WI38 (cell line): ENCODE measurements around the gene QRICH2.
"Not testable (repeated sequence)": the region's sequence is repeated elsewhere in the genome, so short reads cannot be mapped to it uniquely, and the experiment has no call there.

Source experiments
- H3K4me3 ChIP-seq: 2 replicates; pipeline ENCODE4 v1.5.1; 2011; ENCODE audit warnings: low read depth, mild to moderate bottlenecking, control low read depth, low read length
- TF ChIP-seq, protein P1 (sequence below): IDR thresholded peaks from 2 replicates; pipeline ENCODE4 v1.5.1; 2012; ENCODE audit warnings: low read depth, mild to moderate bottlenecking, control low read depth, low read length

The QRICH2 gene

GRCh38 chr17:76353004-76353598 lies 45.0 kb upstream of the QRICH2 start:
- TF ChIP-seq, protein P1, sequence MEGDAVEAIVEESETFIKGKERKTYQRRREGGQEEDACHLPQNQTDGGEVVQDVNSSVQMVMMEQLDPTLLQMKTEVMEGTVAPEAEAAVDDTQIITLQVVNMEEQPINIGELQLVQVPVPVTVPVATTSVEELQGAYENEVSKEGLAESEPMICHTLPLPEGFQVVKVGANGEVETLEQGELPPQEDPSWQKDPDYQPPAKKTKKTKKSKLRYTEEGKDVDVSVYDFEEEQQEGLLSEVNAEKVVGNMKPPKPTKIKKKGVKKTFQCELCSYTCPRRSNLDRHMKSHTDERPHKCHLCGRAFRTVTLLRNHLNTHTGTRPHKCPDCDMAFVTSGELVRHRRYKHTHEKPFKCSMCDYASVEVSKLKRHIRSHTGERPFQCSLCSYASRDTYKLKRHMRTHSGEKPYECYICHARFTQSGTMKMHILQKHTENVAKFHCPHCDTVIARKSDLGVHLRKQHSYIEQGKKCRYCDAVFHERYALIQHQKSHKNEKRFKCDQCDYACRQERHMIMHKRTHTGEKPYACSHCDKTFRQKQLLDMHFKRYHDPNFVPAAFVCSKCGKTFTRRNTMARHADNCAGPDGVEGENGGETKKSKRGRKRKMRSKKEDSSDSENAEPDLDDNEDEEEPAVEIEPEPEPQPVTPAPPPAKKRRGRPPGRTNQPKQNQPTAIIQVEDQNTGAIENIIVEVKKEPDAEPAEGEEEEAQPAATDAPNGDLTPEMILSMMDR: no peak

GRCh38 chr17:76351526-76352071 lies 43.5 kb upstream of the QRICH2 start:
- no peak overlapping the region for H3K4me3 ChIP-seq
- TF ChIP-seq, protein P1: no peak

More at GRCh38 chr17:76353004-76353598, 45.0 kb upstream of the QRICH2 start:
- peak overlapping the region; percentile 85 for H3K4me3 ChIP-seq

DNA sequence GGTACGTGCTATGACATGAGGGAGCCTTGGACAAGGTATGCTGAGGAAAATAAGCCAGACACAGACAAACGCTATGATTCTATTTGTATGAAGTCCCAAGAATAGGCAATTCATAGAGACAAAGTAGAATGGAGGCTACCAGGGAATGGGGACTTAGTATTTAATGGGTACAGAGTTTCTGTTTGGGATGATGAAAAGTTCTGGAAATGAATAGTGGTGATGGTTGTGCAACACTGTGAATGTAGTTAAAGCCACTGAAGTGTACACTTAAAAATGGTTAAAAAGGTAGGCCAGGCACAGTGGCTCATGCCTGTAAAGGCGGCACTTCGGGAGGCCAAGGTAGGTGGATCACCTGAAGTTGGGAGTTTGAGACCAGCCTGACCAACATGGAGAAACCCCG lies 42.4 kb upstream of the QRICH2 start:
- no peak overlapping the region for H3K4me3 ChIP-seq
- TF ChIP-seq, protein P1: no peak

- H3K4me3 ChIP-seq: not testable (repeated sequence)
Observed at GRCh38 chr17:76346936-76347335, 38.9 kb upstream of the QRICH2 start.

DNA sequence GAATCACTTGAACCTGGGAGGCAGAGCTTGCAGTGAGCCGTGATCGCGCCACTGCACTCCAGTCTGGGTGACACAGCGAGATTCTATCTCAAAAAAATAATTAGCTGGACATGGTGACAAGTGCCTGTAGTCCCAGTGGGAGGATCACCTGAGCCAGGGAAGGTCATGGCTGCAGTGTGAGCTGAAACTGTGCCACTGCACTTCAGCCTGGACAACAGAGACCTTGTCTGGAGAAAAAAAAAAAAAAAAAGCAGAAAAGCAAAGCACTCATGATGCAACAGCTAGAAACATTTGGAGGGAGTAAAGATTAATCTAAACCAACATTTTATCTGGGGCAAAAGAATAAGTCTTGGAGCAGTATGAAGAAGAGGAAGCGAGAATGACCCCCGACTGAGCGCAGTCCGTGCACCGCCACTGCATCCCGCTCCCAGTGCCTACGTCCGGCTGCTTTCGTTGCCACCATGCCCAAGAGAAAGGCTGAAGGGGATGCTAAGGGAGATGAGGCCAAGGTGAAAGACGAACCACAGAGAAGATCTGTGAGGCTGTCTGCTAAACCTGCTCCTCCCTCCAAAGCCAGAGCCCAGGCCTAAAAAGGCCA lies 37.4 kb upstream of the QRICH2 start:
- no peak overlapping the region for H3K4me3 ChIP-seq
- TF ChIP-seq, protein P1: no peak

DNA sequence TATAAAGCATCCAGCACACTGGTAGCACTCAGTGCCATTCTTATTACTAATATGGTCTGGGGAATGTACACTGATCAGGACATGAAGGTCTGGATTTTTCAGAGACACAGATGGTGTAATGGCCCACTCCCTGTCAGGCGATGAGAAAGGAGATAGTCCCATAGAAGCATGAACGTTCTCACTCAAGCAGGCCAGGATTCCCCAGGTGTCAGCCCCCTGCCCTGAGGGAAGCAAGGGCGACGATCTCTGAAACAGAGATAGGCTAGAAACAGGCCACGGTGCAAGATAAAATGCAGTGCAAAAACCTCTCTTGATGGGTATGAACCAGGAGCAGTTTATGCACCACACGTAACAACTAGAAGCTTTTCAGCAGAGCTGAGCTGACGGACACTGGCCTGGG lies 35.0 kb upstream of the QRICH2 start:
- no peak overlapping the region for H3K4me3 ChIP-seq
- TF ChIP-seq, protein P1: no peak

GRCh38 chr17:76341301-76341700 lies 33.2 kb upstream of the QRICH2 start:
- H3K4me3 ChIP-seq: no peak overlapping the region
- TF ChIP-seq, protein P1: no peak
